ENCODE results near the gene ANKS1B.

The ANKS1B gene

DNA sequence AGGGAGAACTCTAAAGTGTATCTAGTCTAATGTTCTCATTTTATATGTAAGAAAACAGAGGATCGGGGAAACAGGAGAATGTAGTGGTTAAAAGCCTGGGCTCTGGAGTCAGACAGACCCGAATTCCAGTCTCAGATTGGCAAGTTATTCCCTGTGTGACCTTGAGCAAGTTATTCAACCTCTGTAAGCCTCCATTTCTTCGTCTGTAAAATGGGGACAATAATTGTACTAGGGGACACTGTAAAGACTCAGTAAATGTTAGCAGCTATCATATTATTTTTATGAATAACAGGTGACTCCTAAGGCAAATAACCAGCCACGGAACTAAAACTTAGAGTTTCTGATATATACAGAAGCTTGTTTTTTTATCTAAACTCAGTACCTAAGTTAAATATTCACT lies 1187.5 kb downstream of the ANKS1B start:
- Mint-ChIP-seq H3K4me1 (no peaks in the 10 kb centered on the region), H3K9me3 (no peaks in the 10 kb centered on the region), H3K27me3 (ENCODE audit: low read depth) (no peaks in the 10 kb centered on the region), H3K4me3 (no peak overlapping the region), H3K36me3 (ENCODE audit: low read depth) (no peaks in the 10 kb centered on the region), H3K27ac (no peak overlapping the region)
- TF ChIP-seq CTCF (IDR thresholded peaks at IDR 0.05; ENCODE audit: unreplicated experiment in 3 of 3) = no peak

- H3K36me3 Mint-ChIP-seq (ENCODE audit: low read depth) = no peaks in the 10 kb centered on the region
- no peaks in the 10 kb centered on the region for H3K4me1 Mint-ChIP-seq
- H3K27me3 Mint-ChIP-seq (ENCODE audit: low read depth) = no peaks in the 10 kb centered on the region
- H3K9me3 Mint-ChIP-seq = no peaks in the 10 kb centered on the region
- no peak overlapping the region for H3K4me3 Mint-ChIP-seq
- TF ChIP-seq CTCF (IDR thresholded peaks at IDR 0.05; ENCODE audit: unreplicated experiment in 3 of 3) = no peak
- no peak overlapping the region for H3K27ac Mint-ChIP-seq
Measured at GRCh38 chr12:98796745-98797144, 1188.0 kb downstream of the ANKS1B start.

- Mint-ChIP-seq H3K27me3 (ENCODE audit: low read depth) (no peaks in the 10 kb centered on the region), H3K9me3 (no peaks in the 10 kb centered on the region), H3K36me3 (ENCODE audit: low read depth) (no peaks in the 10 kb centered on the region), H3K27ac (no peak overlapping the region), H3K4me3 (no peak overlapping the region), H3K4me1 (no peaks in the 10 kb centered on the region)
- TF ChIP-seq CTCF (IDR thresholded peaks at IDR 0.05; ENCODE audit: unreplicated experiment in 3 of 3) = no peak
Measured at GRCh38 chr12:98793121-98793520, 1191.6 kb downstream of the ANKS1B start.

GRCh38 chr12:98791406-98791805 lies 1193.3 kb downstream of the ANKS1B start:
- no peak for TF ChIP-seq CTCF (IDR thresholded peaks at IDR 0.05; ENCODE audit: unreplicated experiment in 3 of 3)
- Mint-ChIP-seq H3K27ac (no peak overlapping the region), H3K9me3 (no peaks in the 10 kb centered on the region), H3K4me1 (peaks cover 5% of the 10 kb centered on the region), H3K4me3 (no peak overlapping the region), H3K27me3 (ENCODE audit: low read depth) (no peaks in the 10 kb centered on the region), H3K36me3 (ENCODE audit: low read depth) (no peaks in the 10 kb centered on the region)

GRCh38 chr12:98788396-98788795 lies 1196.3 kb downstream of the ANKS1B start:
- H3K36me3 Mint-ChIP-seq (ENCODE audit: low read depth) = no peaks in the 10 kb centered on the region
- no peak overlapping the region for H3K27ac Mint-ChIP-seq
- no peak for TF ChIP-seq CTCF (IDR thresholded peaks at IDR 0.05; ENCODE audit: unreplicated experiment in 3 of 3)
- no peaks in the 10 kb centered on the region for H3K27me3 Mint-ChIP-seq (ENCODE audit: low read depth)
- H3K9me3 Mint-ChIP-seq = no peaks in the 10 kb centered on the region
- no peak overlapping the region for H3K4me3 Mint-ChIP-seq
- H3K4me1 Mint-ChIP-seq = peaks cover 5% of the 10 kb centered on the region

DNA sequence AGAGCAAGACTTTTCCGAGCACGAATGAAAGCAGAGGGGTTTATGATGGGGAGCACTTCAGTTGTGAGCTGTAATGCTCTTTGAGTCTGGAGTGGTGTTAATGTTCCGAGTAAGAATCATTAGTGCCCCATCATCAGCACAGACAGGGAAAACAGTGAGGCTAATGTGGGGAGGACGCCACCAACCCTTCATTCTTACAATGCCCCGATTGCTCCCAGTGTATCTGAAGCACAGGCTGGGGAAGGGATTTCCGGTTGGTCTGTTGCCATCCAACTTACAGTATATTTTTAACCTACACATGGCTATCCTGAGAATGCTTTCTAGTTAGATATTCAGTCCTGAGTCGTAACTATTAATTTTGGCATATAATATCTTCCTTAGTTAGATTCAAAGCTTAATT lies 1198.1 kb downstream of the ANKS1B start:
- H3K27ac Mint-ChIP-seq = no peak overlapping the region
- H3K9me3 Mint-ChIP-seq = no peaks in the 10 kb centered on the region
- TF ChIP-seq CTCF (IDR thresholded peaks at IDR 0.05; ENCODE audit: unreplicated experiment in 3 of 3) = no peak
- H3K4me3 Mint-ChIP-seq = no peak overlapping the region
- peaks cover 9% of the 10 kb centered on the region for H3K4me1 Mint-ChIP-seq
- H3K27me3 Mint-ChIP-seq (ENCODE audit: low read depth) = no peaks in the 10 kb centered on the region
- H3K36me3 Mint-ChIP-seq (ENCODE audit: low read depth) = no peaks in the 10 kb centered on the region
